HG03108 (cell line): Measurements from ENCODE around the gene KIF3C.
"Not testable (repeated sequence)": the region's sequence is repeated elsewhere in the genome, so short reads cannot be mapped to it uniquely, and the experiment has no call there.

Experiments used
- ATAC-seq: cut with Tn5 transposase; IDR thresholded peaks from one replicate; pipeline ENCODE4 v1.9.1; 2021; ENCODE audit warnings: moderate library complexity; ENCODE audit not compliant: unreplicated experiment

Gene KIF3C

DNA sequence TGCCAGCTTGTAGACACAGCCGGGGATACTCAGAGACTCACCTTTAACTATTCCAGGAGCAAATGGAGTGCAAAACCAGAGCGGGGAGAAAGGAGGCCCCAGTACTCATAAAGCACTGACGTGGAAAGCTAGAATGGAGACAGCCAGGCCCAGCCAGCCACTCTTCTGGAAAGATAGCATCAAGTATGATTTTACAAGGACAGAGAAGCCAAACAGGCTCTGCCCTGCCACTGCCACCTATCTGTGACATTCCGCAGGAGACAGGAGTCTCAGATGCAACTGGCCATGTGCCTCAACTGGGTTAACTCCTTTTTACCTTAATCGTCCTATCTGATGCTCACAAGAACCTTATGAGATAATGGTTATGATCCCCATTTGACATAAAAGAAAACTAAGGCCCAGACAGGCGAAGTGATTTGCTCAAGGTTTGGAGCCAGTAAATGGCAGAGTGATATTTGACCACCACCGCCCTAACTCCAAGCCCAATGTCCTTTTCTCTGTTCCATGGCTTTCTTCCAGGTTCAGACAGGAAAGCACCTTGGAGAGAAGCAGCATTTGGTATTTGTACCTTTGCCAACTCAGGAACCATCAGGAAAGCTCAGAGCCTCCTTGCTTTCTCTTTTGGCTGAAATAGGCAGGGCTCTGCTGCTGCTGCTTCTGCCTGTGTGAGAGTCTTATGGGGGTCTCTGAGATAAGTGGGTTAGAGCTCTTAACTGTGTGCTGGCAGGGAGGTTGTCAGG, 15.6 kb downstream of the KIF3C start:
- ATAC-seq = no peak

DNA sequence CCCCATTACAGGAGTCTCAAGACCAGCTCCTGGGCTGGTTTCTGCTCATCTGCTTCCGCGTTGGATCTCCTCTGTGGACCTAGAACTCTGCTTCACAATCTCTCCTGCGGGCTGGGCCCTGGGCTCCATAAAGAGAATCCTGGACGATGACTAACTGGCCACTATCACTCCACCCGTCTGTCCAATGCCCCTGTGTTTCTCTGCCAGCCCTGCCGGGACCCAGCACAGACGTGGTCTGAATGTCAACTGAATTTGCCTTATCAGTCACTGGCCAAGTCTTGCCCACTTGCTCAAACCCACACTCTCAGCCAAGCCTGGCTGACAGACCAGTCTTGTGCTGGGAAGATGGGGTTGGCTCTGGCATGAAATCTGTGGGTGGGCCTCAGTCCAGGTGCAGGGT, 17.4 kb downstream of the KIF3C start:
- no peak for ATAC-seq

DNA sequence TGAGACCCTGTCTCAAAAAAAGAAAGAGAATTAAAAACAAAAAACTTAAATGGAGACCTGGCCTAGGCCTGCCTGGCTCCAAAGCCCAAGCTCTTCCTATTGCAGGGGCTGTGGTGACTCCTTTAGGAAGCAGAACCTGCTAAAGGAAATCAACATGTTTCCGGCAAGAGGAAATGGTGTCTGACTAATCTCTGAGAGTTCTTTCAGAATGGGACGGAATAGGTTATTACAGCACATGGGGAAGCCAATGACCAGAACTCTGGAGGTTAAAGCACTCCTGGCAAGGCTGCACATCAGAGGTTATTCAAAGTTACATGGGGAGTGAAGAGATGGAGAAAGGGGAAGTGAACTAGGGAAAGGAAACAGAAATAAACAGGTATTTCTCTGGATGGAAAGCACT, 21.4 kb downstream of the KIF3C start:
- ATAC-seq = no peak

DNA sequence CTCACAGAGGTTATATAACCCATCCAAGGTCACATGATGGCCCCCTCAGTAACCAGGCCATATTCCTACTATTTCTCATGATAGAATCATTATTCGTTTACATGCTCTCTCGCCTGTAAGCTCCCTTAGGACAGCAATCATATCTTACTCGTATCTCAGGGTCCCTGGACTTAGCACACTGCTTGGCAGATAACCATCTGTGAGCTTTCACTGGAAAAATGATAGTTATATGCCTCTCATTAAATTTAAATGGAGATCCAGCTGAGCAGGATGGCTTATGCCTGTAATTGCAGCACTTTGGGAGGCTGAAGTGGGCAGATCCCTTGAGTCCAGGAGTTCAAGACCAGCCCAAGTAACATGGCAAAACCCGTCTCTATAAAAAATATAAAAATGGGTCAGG, 21.9 kb downstream of the KIF3C start:
- ATAC-seq = no peak

DNA sequence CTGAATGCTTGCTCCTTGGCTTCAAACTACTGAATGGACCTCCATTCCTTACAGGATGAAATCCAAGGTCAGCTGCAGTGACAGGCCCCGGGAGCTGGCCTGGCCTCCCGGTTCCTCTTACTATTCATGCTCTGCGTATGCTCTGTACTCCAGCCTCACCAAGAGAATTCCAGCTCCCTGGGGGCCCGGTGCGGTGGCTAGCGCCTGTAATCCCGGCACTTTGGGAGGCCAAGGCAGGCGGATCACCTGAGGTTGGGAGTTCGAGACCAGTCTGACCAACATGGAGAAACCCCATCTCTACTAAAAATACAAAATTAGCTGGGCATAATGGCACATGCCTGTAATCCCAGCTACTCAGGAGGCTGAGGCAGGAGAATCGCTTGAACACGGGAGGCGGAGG, 23.7 kb downstream of the KIF3C start:
- not testable (repeated sequence) for ATAC-seq

DNA sequence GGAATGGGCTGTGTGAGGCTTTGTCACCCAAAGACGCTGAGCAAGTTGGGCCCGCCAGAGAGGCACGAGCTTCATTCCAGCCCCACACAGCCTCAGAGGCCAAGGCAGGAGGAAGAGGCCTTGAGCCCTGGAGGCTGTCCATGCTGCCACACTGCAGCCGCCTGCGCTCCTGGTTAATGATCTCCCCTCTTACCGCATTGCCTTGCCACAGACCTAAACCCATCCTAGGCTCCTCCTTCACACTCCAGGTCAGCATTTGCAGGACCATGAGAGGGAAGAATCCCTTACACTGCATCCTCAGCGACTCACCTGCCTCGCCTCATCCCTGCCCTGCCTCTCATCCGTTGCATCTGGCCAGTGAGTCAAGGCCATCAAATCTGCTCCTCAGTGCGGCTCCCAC, 24.6 kb downstream of the KIF3C start:
- no peak for ATAC-seq

DNA sequence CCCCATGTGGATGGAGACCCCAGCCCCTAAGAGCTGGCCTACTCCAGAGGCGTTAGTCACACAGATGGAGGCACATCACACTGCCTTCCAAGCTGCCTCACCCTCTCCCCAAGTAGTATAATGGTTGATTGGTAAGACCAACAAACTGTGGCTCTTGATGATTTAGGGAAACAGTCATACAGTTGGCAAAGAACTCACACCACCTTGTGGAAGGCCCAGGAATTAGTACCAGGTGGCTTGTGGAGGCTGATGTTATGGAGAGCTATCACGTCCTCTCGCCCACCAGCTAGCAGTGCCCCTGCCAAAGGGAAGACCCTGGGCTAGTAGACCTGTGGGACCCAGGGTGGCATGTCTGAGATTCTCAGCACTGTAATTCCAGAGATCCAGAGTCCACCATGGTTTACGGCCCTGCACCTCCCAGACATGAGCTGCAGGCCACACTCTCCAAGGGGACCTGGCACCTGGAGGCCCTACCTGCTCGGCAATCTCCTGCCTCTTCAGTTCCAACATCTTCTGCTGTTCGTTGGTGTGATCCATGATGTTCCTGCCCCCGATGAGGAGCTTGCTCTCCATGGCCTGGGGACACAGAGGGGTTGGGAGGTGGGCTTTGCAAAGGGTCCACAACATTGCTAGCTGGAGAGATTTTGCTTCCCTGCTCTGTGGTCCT, 26.3 kb downstream of the KIF3C start:
- no peak for ATAC-seq

DNA sequence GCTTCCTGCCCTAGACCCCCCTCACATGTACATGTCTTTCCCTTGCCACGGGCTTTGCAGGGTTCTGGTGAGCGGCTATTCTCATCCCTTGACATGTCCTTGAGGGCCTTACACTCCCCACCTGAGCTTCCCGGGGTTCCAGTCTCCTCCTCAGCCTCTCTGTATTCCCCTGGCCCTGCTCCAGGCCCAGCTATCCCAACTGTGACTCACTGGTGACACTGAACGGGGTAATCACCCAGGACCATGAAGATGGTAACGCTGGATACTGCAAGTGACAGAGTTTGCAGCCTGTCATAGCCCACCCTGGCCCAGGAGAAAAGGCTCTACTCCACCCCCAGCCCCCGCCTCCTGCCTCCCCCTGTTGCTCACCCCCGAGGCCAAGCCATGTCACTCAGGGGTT, 27.3 kb downstream of the KIF3C start:
- no peak for ATAC-seq

DNA sequence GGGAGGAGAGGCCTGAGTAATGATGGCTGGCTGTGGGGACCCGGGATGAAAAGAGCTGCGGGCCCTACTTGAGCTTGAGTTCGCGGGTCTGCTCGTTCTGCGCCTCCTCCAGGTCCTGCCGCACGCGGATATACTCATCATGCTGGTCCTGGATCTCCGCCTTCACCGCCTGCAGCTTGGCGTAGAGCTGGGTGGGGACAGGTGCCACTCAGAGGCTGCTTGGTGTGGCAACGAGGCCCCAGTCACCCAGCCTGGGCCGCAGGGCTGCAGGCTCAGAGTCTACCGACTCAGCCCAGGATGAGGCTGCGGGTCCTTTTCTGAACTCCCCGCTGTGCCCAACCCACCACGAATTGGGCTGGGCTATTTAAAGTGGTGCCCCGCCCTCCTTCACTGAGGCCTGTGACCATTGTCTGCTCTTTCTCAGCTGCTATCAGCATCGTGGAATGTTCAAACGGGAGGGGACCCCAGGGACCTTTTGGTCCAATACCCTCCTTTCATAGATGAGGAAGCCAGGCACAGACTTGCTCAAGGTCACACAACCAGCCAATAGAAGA, 28.0 kb downstream of the KIF3C start:
- no peak for ATAC-seq

DNA sequence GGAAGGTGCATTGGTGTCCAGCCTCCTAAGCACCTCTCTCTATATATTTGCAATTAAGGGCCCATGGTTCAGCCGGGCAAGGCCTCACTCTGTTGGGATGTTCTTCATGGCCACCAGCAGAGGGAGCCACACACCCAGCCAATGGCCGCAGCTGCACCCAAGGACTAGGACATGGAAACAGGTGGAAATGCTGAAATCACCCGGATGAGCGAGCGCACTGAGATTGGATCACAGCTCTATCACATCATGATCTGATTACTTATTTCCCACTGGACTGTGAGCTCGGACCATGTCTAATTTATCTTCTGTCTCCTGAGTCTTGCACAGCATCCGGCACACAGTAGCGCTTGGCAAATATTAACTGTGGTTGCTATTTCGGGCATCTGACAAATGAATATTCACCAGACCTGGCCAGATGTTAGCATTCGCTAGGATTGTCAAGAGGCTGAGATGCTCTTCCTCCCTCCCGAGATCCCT, 31.2 kb downstream of the KIF3C start:
- ATAC-seq = no peak

DNA sequence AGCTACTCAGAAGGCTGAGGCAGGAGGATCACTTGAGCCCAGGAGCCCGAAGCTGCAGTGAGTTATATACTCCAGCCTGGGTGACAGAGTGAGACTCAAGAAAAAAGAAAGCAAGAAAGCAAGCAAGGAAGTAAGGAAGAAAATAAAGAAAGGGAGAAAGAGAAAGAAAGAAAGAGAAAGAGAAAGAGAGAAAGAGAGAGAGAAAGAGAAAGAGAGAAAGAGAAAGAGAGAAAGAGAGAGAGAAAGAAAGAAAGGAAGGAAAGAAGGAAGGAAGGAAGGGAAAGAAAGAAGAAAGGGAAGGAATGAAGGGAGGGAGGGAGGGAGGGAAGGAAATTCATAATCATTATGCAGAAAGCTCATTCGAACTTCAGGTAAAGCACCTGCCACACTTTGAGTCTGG, 33.9 kb downstream of the KIF3C start:
- ATAC-seq = no peak

DNA sequence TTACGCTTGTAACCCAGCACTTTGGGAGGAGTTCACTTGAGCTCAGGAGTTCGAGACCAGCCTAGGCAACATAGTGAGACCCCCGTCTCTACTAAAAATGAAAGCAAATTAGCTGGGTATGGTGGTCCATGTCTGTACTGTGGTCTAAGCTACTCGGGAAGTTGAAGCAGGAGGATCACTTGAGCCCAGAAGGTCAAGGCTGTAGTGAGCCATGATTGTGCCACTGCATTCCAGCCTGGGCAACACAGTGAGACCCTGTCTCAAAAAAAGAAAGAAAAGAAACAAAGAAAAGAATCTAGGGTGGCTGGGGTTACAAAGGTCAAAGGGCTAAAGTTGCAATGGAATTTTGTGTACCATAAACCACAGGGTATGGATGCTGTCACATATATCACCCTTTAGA, 41.3 kb downstream of the KIF3C start:
- no peak for ATAC-seq

DNA sequence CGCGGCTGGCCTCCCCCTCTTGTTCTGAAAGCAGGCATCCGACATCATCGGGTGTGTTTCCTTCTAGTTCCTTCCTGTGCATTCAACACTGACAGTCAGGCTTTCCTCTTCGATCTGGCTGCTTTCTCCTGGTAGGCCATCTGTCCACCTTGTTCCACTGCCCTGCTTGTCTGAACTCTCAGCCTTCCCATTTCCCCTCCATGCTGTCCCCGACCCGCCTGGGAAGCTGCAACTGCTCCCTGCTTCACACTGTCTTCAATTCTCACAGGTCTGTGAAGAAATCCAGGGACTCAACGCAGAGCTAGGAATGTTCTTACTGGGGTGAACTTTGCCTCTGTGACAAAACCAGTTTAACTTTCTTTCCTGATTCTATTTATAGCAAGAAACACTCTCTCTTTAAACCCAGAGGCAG, 43.0 kb downstream of the KIF3C start:
- ATAC-seq = no peak

DNA sequence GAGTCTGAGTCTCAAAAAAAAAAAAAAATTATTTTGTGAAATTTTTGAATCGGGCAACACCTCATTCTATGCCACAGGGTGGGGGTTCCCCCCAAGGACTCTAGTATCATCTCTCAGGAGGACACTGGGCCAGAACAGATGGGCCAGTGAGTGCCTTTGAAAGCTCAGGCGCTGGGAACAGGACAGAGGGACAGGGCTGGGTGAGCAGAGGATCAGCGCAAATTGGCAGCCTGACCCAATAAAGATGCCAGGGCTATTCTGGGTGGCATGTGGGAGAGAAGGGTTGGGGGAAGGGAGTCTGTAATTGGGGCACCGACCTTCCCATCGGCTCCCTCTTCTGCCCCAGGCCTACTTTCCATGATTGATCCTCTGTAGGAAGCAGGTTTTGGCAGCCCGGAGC, 44.0 kb downstream of the KIF3C start:
- no peak for ATAC-seq

DNA sequence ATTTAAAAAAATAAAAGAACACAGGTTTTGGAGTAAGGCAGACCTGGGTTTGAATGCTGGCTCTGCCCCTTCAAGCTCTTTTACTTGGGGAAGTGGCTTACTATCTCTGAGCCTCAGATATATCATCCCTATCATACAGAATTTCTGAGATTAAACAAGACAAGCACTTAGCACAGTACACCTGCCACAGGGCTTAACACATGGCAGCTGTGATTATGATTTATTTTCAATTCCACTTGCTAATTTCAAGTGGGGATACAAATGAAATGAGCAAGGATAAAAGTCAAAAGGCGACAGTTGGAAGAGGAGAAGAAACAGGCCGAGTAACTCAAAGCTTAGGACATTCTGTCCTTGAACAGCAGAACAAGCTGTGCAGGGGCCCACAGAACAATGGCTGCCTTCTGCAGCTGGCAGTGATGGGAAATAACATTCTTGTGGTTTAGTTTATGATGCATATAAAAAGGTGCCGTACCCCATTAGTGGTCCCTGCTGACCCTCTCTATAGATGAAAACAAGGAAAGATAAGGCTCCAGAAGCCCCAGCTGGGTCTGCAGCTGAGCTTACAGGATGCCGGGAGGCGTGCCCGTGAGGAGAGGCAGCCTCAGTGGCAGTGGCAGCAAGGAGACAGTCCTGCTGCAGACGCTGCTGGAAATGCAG, 45.3 kb downstream of the KIF3C start:
- ATAC-seq = no peak

DNA sequence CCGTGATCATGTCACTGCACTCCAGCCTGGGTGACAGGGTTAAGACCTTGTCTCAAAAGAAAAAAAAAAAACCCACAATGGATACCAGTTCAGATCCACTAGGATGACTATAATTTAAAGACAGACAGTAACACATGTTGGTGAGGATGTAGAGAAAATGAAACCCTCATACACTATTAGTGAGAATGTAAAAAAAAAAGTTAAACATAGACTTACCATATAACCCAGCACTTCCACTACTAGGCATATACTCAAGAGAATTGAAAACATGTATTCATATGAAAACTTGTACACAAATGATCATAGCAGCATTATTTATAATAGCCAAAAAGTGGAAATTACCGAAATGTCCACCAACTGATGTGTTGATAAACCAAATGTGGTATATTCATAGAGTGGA, 48.7 kb downstream of the KIF3C start:
- ATAC-seq = no peak

DNA sequence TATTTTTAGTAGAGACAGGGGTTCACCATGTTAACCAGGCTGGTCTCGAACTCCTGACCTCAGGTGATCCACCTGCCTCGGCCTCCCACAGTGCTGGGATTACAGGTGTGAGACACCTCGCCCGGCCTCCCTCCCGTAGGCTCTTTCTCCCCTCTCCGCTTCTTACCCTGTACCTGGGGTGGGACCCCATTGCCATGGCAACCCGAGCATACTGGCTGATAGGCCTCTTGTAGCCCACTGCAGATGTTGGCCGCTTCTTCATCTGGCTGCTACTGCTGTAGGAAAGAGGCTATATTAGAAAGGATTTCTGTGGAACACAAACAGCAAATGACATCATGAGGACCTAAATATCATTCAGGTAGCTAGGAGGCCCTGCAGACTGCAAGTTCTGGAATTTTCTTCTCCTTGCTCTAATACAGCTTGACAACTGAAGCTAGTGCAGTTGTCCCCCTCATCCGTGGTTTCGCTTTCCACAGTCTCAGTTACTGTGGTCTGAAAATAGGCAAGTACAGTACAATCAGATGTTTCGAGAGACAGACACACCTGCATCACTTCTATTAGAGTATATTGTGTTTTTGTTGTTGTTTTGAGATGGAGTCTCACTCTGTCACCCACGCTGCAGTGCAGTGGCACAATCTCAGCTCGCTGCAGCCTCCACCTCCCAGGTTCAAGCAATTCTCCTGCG, 52.4 kb downstream of the KIF3C start:
- ATAC-seq = no peak

DNA sequence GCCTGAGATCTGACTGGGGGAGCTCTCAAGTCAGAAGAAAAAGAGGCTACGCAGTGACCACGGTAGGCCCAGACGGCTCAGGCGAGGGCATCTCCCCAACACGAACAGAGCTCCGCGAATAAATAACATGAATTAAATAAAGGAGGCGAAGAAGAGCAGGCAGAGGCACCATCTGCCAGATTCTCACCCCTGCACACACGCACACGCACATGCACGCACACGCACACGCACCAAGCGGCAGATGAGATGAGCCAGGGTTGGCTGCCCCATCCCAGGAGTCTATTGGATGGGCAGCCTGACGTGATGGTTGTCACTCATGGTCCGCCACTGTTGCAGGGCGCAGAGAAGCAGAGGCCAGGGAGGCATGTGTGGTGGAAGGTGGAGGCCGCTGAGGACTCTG, 53.6 kb downstream of the KIF3C start:
- ATAC-seq = no peak

DNA sequence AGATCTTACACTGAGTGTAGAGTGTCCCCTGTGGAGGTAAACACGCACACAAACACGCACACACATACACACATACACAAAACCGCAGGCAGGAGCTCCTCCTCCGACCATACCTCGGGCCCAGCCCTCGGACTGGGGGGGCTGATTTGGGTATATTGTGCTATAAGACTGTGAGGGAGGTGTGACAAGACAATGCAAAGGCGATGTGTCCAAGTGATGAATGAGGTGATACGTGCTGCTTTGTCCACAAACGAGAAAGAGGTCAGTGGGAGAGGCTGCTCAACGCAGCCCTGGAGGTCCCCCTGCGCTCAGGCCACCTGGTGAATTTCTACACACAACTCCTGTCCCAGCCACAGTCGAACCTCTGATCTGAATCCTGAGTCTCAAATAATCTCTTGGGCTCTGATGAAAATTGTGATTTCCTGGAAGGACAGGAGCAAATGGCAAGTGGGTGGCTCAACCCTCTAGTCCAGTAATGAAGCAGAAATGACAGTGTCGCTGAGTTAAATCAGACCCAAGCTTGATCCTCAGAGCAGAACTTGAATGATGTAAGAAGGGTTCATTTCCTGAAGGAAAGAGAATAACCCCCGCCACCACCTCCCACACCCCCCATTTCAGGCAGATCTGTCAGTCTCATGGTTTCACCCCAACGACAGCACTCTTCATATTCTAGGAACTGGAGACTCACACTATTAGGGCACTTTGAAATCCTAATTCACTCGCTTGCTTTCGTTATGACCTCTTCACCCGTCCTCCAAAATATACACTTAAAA, 55.1 kb downstream of the KIF3C start:
- ATAC-seq = no peak

DNA sequence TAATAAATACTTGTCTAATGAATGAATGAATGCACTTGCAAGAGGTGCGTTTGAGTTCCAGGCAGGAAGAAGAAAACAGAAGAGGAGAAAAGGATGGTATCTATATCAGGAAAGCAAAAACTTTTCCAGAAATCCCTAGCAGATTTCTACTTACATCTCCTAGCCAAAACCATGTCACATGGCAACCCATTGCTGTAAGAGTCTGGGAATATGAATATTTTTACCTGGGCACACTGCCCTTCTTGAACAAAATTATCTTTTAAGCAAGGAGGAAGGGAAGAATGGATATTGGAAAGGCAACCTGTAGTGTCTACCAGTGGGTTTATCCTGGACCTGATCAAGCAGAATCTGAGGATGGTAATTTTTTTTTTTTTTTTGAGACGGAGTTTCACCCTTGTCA, 59.8 kb downstream of the KIF3C start:
- no peak for ATAC-seq
